HG03066 (cell line): Measurements from ENCODE around the gene VMO1.

Experiments
- ATAC-seq: cut with Tn5 transposase; IDR thresholded peaks from one replicate; pipeline ENCODE4 v1.9.1; 2021; ENCODE audit warnings: low read depth; ENCODE audit not compliant: unreplicated experiment

VMO1 gene

GRCh38 chr17:4800462-4801196 is 14.5 kb upstream of the VMO1 start:
- no peak for ATAC-seq

GRCh38 chr17:4796552-4796920 is 10.4 kb upstream of the VMO1 start:
- ATAC-seq, result no peak

- no peak for ATAC-seq
Observed at GRCh38 chr17:4795168-4795567, 9.0 kb upstream of the VMO1 start.

- no peak for ATAC-seq
Observed at GRCh38 chr17:4790705-4791088, 4.5 kb upstream of the VMO1 start.

- ATAC-seq, result peak; percentile 87
Observed at GRCh38 chr17:4789951-4790704, 4.0 kb upstream of the VMO1 start.

GRCh38 chr17:4789701-4789950 is 3.5 kb upstream of the VMO1 start:
- no peak for ATAC-seq

- no peak for ATAC-seq
Observed at GRCh38 chr17:4788807-4789700, 2.9 kb upstream of the VMO1 start, which contains the start of gene GLTPD2. Gene GLTPD2, plus strand, starts transcription at chr17:4788964. Its CDS starts 48 bp downstream, at chr17:4789012.

GRCh38 chr17:4788159-4788806 is 2.1 kb upstream of the VMO1 start:
- no peak for ATAC-seq

- ATAC-seq, result no peak
Observed at GRCh38 chr17:4786516-4786915, 352 bp upstream of the VMO1 start.

- no peak for ATAC-seq
Observed at GRCh38 chr17:4785311-4786105, 656 bp downstream of the VMO1 start.

- ATAC-seq, result no peak
Observed at GRCh38 chr17:4782652-4783051, 3.5 kb downstream of the VMO1 start.

GRCh38 chr17:4780325-4780955 is 5.7 kb downstream of the VMO1 start:
- ATAC-seq, result no peak

GRCh38 chr17:4777969-4778760 is 8.0 kb downstream of the VMO1 start:
- ATAC-seq, result no peak

GRCh38 chr17:4772235-4772613 is 13.9 kb downstream of the VMO1 start:
- no peak for ATAC-seq

GRCh38 chr17:4771519-4772234 is 14.5 kb downstream of the VMO1 start, which contains the start of gene TM4SF5:
Gene TM4SF5, plus strand, starts transcription at chr17:4771886. Its CDS starts 37 bp downstream, at chr17:4771923.
- no peak for ATAC-seq

GRCh38 chr17:4769628-4770027 is 16.5 kb downstream of the VMO1 start:
- no peak for ATAC-seq

GRCh38 chr17:4768298-4768697 is 17.9 kb downstream of the VMO1 start:
- no peak for ATAC-seq

GRCh38 chr17:4766723-4767122 is 19.4 kb downstream of the VMO1 start:
- no peak for ATAC-seq
